Stimulated activated naive CD8-positive, alpha-beta T cell treated with anti-CD3 and anti-CD28 coated beads, Interleukin-15, Interleukin-2, amounts not matched to agents 100 U/mL and 50 U/mL, for 24 hours (primary cell): ENCODE measurements around the gene PDIA6.

Source experiments
- ATAC-seq: fragments of 150-1000 bp; cut with Tn5 transposase; one replicate; pipeline ENCODE4 v1.10.0; 2021
- DNase-seq: peaks from one replicate; pipeline ENCODE4 v3.0.0; 2021

PDIA6 gene

DNA sequence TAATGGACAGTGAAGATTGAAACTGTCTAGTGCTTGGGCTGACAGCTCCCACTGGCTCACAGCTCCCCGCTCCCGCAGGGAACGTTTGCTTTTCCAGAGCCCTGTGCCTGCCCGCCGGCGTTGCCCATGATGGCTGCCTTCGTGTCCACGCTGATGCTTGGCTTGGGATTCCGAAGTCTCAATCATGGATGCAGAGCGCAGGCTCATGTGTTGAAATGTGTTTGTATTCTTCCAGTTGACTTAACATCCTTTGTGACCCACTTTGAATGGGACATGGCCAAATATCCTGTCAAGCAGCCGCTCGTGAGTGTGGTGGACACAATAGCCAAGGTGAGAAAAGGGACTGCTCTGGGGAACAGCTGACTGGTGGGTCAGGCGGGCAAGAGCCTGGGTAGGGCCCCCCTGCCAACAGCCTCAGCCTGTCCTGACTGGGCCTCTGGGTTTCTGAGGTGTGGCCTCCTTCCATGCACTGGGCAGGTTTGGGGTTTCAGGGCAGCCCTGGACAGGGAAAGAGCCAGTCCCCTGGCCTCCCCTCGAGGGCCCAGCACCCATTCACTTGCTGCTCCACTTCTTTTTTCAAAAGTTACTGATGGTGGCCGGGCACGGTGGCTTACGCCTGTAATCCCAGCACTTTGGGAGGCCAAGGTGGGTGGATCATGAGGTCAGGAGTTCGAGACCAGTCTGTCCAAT lies 48.3 kb downstream of the PDIA6 start:
- ATAC-seq (no peak), DNase-seq (no peak)

DNA sequence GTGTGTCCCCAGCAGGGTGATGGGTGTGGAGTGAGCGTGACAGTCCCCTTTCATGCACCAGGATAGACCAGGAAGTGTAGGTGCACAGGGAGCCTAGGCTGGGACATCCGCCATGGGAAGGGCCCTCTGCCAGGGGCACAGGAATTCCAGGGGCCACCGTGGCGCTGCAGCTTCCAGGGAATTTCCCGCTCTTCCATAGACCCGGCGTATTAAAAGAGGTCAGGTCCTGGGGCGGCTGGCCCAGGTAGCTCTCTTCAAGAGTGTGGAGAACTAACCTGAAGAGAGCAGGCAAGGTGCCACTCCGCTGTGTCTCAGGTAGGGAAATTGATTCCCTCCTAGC lies 49.2 kb downstream of the PDIA6 start:
- DNase-seq: no peak
- ATAC-seq: no peak

GRCh38 chr2:10762651-10763460 lies 49.7 kb downstream of the PDIA6 start:
- DNase-seq (no peak), ATAC-seq (no peak)

GRCh38 chr2:10761591-10761990 lies 51.0 kb downstream of the PDIA6 start:
- no peak for DNase-seq
- no peak for ATAC-seq

DNA sequence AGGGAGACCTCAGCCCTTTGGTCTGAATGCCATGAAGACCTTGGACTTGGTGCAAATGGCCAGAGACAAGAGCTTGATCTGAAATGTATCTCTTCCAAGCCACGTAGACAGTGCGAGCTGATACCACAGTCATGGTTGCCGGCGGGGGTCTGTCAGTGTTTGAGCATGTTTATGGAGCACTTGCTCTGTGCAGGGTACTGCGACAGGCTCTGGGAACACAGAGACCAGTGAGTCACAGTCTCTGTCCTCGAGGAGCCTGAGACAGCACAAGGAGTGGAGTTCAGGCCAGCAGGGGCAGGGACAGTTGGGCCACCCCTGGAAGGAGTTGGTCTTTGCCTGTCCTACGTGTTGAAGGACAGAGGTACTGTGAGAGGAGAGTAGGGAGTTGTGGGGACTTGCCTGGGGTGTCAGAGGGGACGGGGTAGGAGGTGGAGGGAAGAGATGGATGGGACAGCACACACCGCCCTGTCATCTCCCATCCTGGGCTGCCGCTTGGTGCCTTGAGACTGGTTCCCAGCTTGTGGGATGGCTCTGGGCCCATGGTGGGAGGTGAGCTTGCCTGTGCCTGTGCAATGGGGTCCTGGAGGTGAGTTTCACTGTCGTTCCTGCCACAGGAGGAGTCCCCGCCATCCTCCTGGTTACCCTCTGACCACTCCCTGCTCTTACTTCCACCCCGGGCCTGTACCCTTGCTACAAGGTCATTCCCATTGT lies 51.6 kb downstream of the PDIA6 start:
- ATAC-seq: no peak

DNA sequence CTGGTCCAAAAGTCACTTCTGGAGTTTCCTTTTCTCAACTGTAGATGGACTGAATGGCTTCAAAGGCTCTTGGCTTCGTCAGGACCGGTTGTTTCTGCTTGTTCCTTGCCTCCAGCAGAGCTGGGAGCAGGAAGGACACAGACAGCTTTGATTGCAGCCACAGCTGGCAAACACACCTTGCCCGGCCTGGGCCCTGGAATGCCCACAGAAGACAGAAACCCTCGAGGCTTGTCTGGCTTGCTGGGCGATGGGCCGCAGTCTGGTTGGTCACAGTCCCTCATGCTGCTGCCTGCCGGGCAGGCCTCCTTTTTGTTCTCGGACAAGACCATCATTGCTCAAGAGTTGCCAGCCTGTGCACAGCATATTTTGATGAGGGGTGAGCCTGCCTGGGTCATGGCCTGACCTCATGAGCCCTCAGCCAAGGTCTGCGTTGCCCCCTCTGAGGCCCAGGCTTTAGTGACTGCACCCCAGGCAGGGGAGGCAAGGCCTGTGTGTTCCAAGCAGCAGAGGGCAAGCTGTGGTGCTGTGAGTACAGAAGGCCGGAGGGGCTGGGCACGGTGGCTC lies 53.4 kb downstream of the PDIA6 start:
- ATAC-seq (no peak), DNase-seq (no peak)

More for the DNA sequence above, 51.6 kb downstream of the PDIA6 start:
- no peak for DNase-seq

DNA sequence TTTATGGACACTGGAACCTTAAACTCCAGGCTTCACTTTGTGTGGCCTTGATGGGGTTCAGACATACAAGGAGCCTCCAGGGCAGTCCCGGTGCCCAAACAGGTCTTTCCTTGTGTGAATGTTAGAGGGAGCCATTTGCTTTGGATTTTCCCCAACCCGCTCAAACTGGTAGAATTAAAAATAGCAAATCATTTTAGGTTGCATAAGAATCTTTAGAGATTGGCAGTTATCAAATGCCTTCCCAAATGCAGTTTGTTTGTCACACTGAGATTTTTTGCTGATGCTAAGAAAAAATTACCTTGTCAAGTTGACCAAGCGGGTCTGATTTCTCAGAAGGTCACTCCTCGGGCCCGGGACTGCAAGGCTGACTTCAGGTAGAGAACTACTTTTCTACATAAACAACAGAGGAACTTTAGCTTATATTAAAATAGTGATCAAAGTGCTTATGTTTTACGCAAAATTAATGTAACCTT lies 54.7 kb downstream of the PDIA6 start:
- ATAC-seq: no peak
- DNase-seq: no peak

- ATAC-seq (no peak), DNase-seq (no peak)
These were observed 57.0 kb downstream of the PDIA6 start for GRCh38 chr2:10755621-10756020.

DNA sequence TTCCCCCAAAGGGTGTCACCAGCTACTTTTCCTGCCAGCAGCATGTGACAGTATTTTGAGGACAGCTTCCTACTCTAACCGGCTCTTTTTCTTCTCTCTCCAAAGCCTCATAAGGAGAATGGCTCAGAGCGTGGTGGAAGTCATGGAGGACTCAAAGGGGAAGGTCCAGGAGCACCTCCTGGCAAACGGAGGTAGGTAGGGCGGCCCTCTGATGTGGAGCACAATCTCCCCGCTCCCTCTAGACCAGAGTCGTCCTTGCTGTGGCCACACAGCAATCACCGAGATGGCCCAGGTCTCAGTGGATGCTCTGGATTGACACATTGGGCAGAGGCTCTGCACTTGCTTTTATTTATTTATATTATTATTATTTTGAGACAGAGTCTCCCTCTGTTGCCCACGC lies 58.7 kb downstream of the PDIA6 start:
- DNase-seq (no peak), ATAC-seq (no peak)

- DNase-seq (no peak), ATAC-seq (no peak)
These were observed 59.4 kb downstream of the PDIA6 start for GRCh38 chr2:10753156-10753555.

DNA sequence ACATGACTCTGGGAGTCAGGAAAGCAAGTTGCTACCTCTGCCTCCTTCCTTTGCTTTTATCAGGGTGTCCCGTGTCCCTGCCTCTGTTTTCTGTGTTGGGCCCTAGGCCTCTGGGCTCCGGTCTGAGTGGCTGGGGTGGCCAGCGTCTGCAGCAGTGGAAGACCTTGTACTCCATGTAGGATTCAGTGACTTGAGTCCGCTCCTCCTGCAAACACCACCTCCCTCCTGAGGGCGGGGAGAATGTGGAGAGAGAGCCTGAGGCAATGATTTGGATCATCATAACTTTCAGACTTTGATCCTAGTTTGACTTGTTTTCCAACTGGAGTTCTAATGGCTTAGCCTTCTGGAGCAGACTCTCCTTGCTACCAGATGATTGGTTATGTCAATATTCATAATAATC lies 60.3 kb downstream of the PDIA6 start:
- DNase-seq (no peak), ATAC-seq (no peak)

- DNase-seq: no peak
- ATAC-seq: no peak
These were observed 62.0 kb downstream of the PDIA6 start for GRCh38 chr2:10750610-10751009.

DNA sequence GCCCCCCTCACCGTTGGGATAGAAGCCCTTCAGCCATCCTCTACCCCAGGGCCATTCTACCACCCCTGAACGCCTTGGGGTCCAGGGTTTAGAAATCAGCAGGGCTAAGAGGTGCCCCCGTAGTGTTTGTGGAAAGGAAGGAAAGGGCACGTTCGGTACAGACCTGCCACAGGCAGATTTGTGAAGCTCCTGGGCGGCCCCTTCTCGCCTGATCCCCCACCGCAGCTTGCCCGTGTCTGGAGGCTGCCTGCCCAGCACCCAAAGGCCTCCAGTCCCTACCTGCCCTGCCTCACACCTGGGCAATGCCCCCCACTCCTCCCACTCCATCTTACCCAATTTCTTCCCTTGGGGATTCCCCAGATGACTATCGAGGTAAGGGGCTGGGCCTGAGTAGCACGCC lies 69.9 kb downstream of the PDIA6 start:
- DNase-seq: no peak

GRCh38 chr2:10741139-10741538 lies 71.4 kb downstream of the PDIA6 start:
- ATAC-seq (no peak), DNase-seq (no peak)

More for the DNA sequence above, 69.9 kb downstream of the PDIA6 start:
- ATAC-seq: no peak

DNA sequence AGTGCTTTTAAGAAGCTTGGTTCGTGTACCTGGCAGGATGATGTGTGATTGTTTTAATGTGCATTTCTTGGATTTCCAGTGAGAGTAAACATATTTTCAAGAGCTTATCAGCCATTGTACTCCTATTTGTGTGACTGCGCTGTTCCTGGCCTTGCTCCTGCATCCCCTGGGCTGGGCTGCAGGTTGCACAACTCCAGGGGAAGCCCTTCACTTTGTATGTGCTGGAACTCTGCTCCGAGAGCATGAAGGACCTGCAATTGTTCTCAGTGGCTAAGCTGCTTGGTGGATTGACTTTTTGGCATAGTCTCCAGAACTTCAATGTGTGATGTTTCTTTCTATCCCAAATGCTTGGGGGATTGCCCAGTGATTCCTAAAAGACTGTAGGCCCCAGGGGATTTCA lies 72.4 kb downstream of the PDIA6 start:
- no peak for DNase-seq

GRCh38 chr2:10738192-10738591 lies 74.4 kb downstream of the PDIA6 start:
- ATAC-seq (no peak), DNase-seq (no peak)

More for the DNA sequence above, 72.4 kb downstream of the PDIA6 start:
- no peak for ATAC-seq

GRCh38 chr2:10733980-10734379 lies 78.6 kb downstream of the PDIA6 start:
- DNase-seq (no peak), ATAC-seq (no peak)

DNA sequence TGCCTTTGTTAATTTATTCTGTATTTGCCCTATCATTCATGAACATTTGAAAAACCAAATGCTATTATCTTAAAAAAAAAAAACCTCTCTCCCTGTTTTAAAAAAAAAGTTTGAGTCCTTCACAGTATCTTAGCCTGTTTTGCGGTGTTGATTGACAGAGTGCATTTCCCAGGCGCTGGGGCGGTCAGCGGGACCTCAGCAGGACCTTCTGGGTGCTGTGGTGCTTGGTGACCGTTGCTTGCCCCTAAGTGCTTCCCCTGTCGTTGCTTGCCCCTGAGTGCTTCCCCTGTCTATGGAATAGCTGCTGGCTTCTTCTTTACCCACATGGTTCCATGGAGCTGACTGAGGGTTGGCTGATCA lies 79.0 kb downstream of the PDIA6 start:
- ATAC-seq (no peak), DNase-seq (no peak)
